ENCODE measurements around the gene ABCA12. TPM values are rescaled to one million over a fixed set of nuclear protein-coding genes. Genes with fewer than 3 reads are reported as not detected.

Gene ABCA12
- total RNA-seq, 1 donor, result not detected

GRCh38 chr2:214995409-214995808, 143.0 kb downstream of the ABCA12 start:
- no peak for DNase-seq (ENCODE audit: low read depth in 2 of 3, low spot score in 2 of 3)

- no peak for DNase-seq (ENCODE audit: low read depth in 2 of 3, low spot score in 2 of 3)
Observed at GRCh38 chr2:214992911-214993310, 145.5 kb downstream of the ABCA12 start.

DNA sequence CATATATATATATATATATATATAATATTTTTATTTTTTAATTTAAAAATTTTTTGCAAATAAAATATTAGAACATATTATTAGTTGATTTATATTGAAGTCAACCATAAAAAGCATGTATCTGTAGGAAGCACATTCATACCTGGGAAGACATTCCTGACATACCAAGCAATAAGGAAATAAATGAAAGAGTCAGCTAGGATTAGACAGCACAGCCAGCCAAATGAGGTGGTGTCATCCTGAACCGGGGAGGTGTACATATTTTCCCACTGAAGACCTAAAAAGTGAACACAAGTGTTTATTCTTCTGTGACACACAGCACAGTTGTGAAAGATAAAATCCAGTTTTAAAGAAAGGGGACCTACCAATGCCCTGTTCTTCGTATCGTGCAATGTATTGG, 149.2 kb downstream of the ABCA12 start:
- no peak for DNase-seq (ENCODE audit: low read depth in 2 of 3, low spot score in 2 of 3)

GRCh38 chr2:214987261-214987660, 151.2 kb downstream of the ABCA12 start:
- no peak for DNase-seq (ENCODE audit: low read depth in 2 of 3, low spot score in 2 of 3)

DNA sequence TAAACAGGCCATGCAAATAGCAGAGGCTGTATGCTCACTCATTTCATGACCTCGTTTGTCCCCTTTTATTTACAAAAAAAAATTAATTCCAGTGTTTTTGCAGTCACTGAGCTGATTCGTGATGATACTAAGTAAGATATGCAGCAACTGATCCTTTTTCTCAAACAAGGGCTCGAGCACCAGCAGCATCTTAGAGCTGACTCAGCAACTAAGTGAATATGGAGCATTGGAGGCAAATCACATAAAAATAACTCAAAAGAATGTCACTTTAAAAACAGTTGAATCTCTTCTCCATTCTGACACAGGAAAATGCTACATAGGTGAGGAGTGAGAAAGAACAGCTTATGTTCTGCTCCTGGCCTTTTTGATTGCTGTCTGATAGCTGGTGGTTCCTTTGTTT, 152.8 kb downstream of the ABCA12 start:
- no peak for DNase-seq (ENCODE audit: low read depth in 2 of 3, low spot score in 2 of 3)

- DNase-seq (ENCODE audit: low read depth in 2 of 3, low spot score in 2 of 3), result no peak
Observed at GRCh38 chr2:214966420-214966819, 172.0 kb downstream of the ABCA12 start.

DNA sequence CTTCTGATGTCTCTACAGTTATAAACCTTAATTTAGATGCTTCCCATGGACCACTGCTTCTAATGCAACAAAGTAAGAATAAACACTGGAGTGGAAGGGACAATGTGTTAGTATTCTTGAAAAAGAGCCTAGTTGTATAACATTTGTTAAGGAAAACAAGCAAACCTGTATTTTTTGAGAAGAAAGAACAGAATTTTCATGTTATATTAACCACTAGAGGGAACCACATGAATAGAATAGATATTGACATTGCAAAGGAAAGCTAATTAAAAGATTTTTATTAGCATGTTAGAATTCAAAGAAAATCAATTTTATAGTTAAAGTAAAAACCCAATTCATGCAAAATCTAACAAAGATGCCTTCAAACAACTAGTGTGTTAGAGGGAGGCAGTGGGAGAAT, 177.7 kb downstream of the ABCA12 start:
- peak in 1 of 3 donors; percentile 2 for DNase-seq (ENCODE audit: low read depth in 2 of 3, low spot score in 2 of 3)

DNA sequence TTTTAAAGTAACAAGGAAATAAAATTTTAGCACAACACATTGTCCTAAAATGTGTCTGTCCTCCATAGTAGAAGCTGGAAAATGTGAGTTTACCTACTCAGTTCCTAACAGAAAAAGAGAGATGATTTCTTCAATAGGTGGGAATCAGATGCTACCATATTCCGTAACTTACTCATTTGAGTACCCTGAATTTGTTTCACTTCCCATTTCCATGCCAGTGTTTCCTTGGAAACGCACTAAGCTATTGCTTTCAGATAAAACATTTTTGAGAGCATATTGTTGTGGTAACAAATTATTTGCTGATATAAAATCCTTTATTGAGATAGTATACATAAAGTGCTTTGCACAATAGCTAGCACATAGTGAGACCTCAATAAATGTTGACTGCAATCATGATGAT, 191.5 kb downstream of the ABCA12 start:
- no peak for DNase-seq (ENCODE audit: low read depth in 2 of 3, low spot score in 2 of 3)

- no peak for DNase-seq (ENCODE audit: low read depth in 2 of 3, low spot score in 2 of 3)
Observed at GRCh38 chr2:214934006-214934405, 204.4 kb downstream of the ABCA12 start.

GRCh38 chr2:214904634-214905033, 233.8 kb downstream of the ABCA12 start:
- DNase-seq (ENCODE audit: low read depth in 2 of 3, low spot score in 2 of 3), result no peak

GRCh38 chr2:214904176-214904575, 234.2 kb downstream of the ABCA12 start:
- DNase-seq (ENCODE audit: low read depth in 2 of 3, low spot score in 2 of 3), result no peak

- DNase-seq (ENCODE audit: low read depth in 2 of 3, low spot score in 2 of 3), result no peak
Observed at GRCh38 chr2:214902286-214902685, 236.1 kb downstream of the ABCA12 start.

- DNase-seq (ENCODE audit: low read depth in 2 of 3, low spot score in 2 of 3), result no peak
Observed at GRCh38 chr2:214899751-214900150, 238.7 kb downstream of the ABCA12 start.

DNA sequence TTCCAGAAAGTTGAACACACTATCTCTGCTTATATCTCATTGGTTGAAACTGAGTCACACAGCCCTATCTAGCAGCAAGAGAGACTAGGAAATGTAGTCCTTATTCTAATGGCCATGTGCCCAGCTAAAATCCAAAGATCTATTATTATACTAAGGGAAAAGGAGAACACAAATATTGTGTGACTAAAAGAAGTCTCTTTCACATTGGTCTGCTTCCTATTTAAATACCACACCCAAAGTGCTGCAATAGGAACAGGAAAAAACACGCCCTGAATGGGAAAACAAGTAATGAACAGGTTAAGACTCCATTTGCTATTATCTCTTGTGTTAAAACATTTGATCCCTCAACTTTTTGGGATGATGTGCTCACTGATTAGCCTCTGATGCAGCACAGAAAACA, 242.2 kb downstream of the ABCA12 start:
- no peak for DNase-seq (ENCODE audit: low read depth in 2 of 3, low spot score in 2 of 3)

DNA sequence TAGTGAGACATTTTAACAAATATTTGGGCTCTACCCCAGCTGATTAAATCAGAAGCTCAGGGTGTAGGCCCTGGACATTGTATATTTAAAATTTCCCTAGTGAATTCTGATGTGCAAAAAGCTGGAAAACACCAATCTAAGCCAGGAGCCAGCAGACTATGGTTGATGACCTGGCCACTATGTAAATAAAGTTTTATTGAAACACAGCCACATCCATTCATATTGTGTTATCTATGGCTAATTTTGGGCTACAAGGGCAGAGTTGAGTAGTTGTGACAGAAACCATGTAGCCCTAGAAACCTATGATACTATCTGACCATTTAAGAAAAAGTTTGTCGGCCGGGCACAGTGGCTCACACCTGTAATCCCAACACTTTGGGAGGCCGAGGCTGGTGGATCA, 243.0 kb downstream of the ABCA12 start:
- no peak for DNase-seq (ENCODE audit: low read depth in 2 of 3, low spot score in 2 of 3)

DNA sequence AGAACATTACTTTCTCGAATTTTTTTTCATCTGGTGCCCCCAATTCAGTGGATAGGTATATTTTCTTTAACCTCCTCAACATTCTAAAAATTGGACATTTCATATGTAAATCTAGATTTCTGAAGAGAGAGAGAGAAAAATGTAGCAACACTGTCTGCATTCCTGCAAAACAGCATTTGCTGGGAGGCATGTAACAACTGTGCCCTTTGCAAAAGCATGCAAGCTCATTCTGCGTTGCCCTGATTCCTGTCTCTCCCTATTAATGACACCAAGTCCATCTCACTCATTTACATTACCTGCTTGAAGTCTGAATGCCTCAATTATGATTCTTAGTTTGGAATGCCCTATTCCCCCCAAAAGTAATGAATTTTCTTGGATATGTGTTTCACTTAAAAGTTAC, 249.1 kb downstream of the ABCA12 start:
- no peak for DNase-seq (ENCODE audit: low read depth in 2 of 3, low spot score in 2 of 3)

- no peak for DNase-seq (ENCODE audit: low read depth in 2 of 3, low spot score in 2 of 3)
Observed at GRCh38 chr2:214881647-214882202, 256.7 kb downstream of the ABCA12 start.

Other genes starting within 250 kb of the ABCA12 start
- 19.1 TPM for gene ATIC, start 173.4 kb upstream of the ABCA12 start, total RNA-seq

All from hematopoietic multipotent progenitor cell (in vitro differentiated cells).